Measurements from ENCODE around the gene C20orf204. TPM values are rescaled to one million over a fixed set of nuclear protein-coding genes. Genes with fewer than 3 reads are reported as not detected.
"Not testable (repeated sequence)": the region's sequence is repeated elsewhere in the genome, so short reads cannot be mapped to it uniquely, and the experiment has no call there.

The C20orf204 gene
- polyA plus RNA-seq, 1 donor = 1.2 TPM

DNA sequence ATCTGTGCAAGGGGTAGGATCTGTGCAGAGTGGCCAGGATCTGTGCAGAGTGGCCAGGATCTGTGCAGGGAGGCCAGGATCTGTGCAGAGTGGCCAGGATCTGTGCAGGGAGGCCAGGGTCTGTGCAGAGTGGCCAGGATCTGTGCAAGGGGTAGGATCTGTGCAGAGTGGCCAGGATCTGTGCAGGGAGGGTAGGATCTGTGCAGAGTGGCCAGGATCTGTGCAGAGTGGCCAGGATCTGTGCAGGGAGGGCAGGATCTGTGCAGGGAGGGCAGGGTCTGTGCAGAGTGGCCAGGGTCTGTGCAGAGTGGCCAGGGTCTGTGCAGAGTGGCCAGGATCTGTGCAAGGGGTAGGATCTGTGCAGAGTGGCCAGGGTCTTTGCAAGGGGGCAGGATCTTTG, 52.6 kb downstream of the C20orf204 start:
- DNase-seq = not testable (repeated sequence)

More for the DNA sequence above, 52.6 kb downstream of the C20orf204 start:
- H3K9me3 ChIP-seq (ENCODE audit: control insufficient read depth, low read depth, low read length); H3K36me3 ChIP-seq (ENCODE audit: control insufficient read depth, insufficient read depth, low read length); H3K4me1 ChIP-seq (ENCODE audit: control insufficient read depth, insufficient read depth, low read length); H3K4me3 ChIP-seq (ENCODE audit: low read length); H3K27ac ChIP-seq (ENCODE audit: low read length): not testable (repeated sequence)
- peaks cover 55% of the 10 kb centered on the region for H3K27me3 ChIP-seq (ENCODE audit: control insufficient read depth, insufficient read depth, low read length)

Other genes starting within 250 kb of the C20orf204 start
- 4.1 TPM for gene ZBTB46, start 204.9 kb upstream of the C20orf204 start, polyA plus RNA-seq
- gene ABHD16B, start 174.7 kb upstream of the C20orf204 start, polyA plus RNA-seq = not detected
- 63.6 TPM for gene TPD52L2, start 170.9 kb upstream of the C20orf204 start, polyA plus RNA-seq
- gene DNAJC5, start 141.1 kb upstream of the C20orf204 start, polyA plus RNA-seq = 21.9 TPM
- 54.2 TPM for gene UCKL1, start 79.8 kb upstream of the C20orf204 start, polyA plus RNA-seq
- gene ZNF512B, start 66.3 kb upstream of the C20orf204 start, polyA plus RNA-seq = 8.1 TPM
- gene SAMD10, start 56.5 kb upstream of the C20orf204 start, polyA plus RNA-seq = 5.0 TPM
- gene PRPF6, start 55.0 kb upstream of the C20orf204 start, polyA plus RNA-seq = 59.7 TPM
- 5.3 TPM for gene SOX18, start 13.5 kb downstream of the C20orf204 start, polyA plus RNA-seq
- gene TCEA2, start 27.0 kb downstream of the C20orf204 start, polyA plus RNA-seq = 32.6 TPM
- gene RGS19, start 43.3 kb downstream of the C20orf204 start, polyA plus RNA-seq = 5.9 TPM
- gene OPRL1, start 43.9 kb downstream of the C20orf204 start, polyA plus RNA-seq = 0.81 TPM
- 0.19 TPM for gene LKAAEAR1, start 48.2 kb downstream of the C20orf204 start, polyA plus RNA-seq
- gene NPBWR2, start 71.4 kb downstream of the C20orf204 start, polyA plus RNA-seq = not detected
- 2.6 TPM for gene MYT1, start 128.3 kb downstream of the C20orf204 start, polyA plus RNA-seq
- 83.8 TPM for gene PCMTD2, start 219.6 kb downstream of the C20orf204 start, polyA plus RNA-seq

All from large intestine (tissue), 3 donors.